Astrocyte (in vitro differentiated cells and primary cell): ENCODE data around the gene ZNF784. TPM values are rescaled to one million over a fixed set of nuclear protein-coding genes. Genes with fewer than 3 reads are reported as not detected.
A peak's percentile ranks its signal among the peaks of the same experiment; 100 is the strongest.

ENCODE experiments used
- DNase-seq: peaks from one replicate; pipeline ENCODE4 v3.0.0-alpha.2; 2010; ENCODE audit warnings: low read depth
- FAIRE-seq: peaks from 2 replicates; lab custom pipeline; 2011; peaks lifted over from hg19 to GRCh38; lab: Jason Lieb, UNC
- H2AFZ ChIP-seq: 2 replicates; pipeline ENCODE4 v1.6.0; 2012; ENCODE audit warnings: low read depth, low read length, inconsistent platforms
- H3K27ac ChIP-seq: 2 replicates; pipeline ENCODE4 v1.5.1; 2011; ENCODE audit warnings: low read depth, low read length, inconsistent platforms
- H3K27me3 ChIP-seq: 2 replicates; pipeline ENCODE4 v1.6.0; 2011; ENCODE audit warnings: low read length, inconsistent platforms; ENCODE audit not compliant: insufficient read depth
- H3K36me3 ChIP-seq: 2 replicates; pipeline ENCODE4 v1.5.1; 2011; ENCODE audit warnings: low read length, inconsistent platforms; ENCODE audit not compliant: insufficient read depth
- H3K4me1 ChIP-seq: 2 replicates; pipeline ENCODE4 v1.5.1; 2011; ENCODE audit warnings: low read length, inconsistent platforms; ENCODE audit not compliant: insufficient read depth
- H3K4me2 ChIP-seq: 2 replicates; pipeline ENCODE4 v1.6.0; 2012; ENCODE audit warnings: low read length, inconsistent platforms
- H3K4me3 ChIP-seq: 2 replicates; pipeline ENCODE4 v1.5.1; 2011; ENCODE audit warnings: low read depth, mild to moderate bottlenecking, low read length, inconsistent platforms; ENCODE audit not compliant: insufficient read depth
- H3K79me2 ChIP-seq: 2 replicates; pipeline ENCODE4 v1.6.0; 2012; ENCODE audit warnings: mild to moderate bottlenecking, low read length, inconsistent platforms; ENCODE audit not compliant: insufficient read depth
- H3K9ac ChIP-seq: 2 replicates; pipeline ENCODE4 v1.6.0; 2012; ENCODE audit warnings: mild to moderate bottlenecking, low read length, inconsistent platforms
- H3K9me3 ChIP-seq: 2 replicates; pipeline ENCODE4 v1.5.1; 2012; ENCODE audit warnings: low read depth, mild to moderate bottlenecking, low read length, inconsistent platforms; ENCODE audit not compliant: insufficient read depth
- H4K20me1 ChIP-seq: 2 replicates; pipeline ENCODE4 v1.6.0; 2012; ENCODE audit warnings: low read length, inconsistent platforms; ENCODE audit not compliant: insufficient read depth
- H3K27ac Mint-ChIP-seq: one replicate; pipeline ENCODE4 v1.8.0; 2021; ENCODE audit warnings: mild to moderate bottlenecking, mixed read lengths; ENCODE audit not compliant: unreplicated experiment
- H3K27me3 Mint-ChIP-seq: one replicate; pipeline ENCODE4 v1.8.0; 2021; ENCODE audit warnings: low read depth, mixed read lengths; ENCODE audit not compliant: unreplicated experiment
- H3K36me3 Mint-ChIP-seq: one replicate; pipeline ENCODE4 v1.8.0; 2021; ENCODE audit warnings: low read depth, mixed read lengths; ENCODE audit not compliant: unreplicated experiment
- H3K4me1 Mint-ChIP-seq: one replicate; pipeline ENCODE4 v1.8.0; 2021; ENCODE audit warnings: low read depth, mixed read lengths; ENCODE audit not compliant: unreplicated experiment
- H3K4me3 Mint-ChIP-seq: one replicate; pipeline ENCODE4 v1.8.0; 2021; ENCODE audit warnings: mild to moderate bottlenecking, moderate library complexity, mixed read lengths; ENCODE audit not compliant: unreplicated experiment
- H3K9me3 Mint-ChIP-seq: one replicate; pipeline ENCODE4 v1.8.0; 2021; ENCODE audit warnings: mild to moderate bottlenecking, mixed read lengths; ENCODE audit not compliant: unreplicated experiment
- CTCF ChIP-seq: IDR thresholded peaks from 2 replicates; pipeline ENCODE4 v1.5.1; 2011; ENCODE audit warnings: low read depth, mild to moderate bottlenecking, inconsistent platforms, low read length, moderate library complexity; ENCODE audit not compliant: insufficient read depth
- EZH2 ChIP-seq: IDR thresholded peaks from 2 replicates; pipeline ENCODE4 v1.6.1; 2012; ENCODE audit warnings: mild to moderate bottlenecking, low read length, inconsistent platforms; ENCODE audit not compliant: insufficient read depth
- total RNA-seq: library from RNA; stranded (reverse); gene quantifications from 2 replicates; pipeline ENCODE4 v1.2.1, GENCODE V29; 2021

Gene ZNF784
- total RNA-seq, 1 donor from 2014 or later = 5.3 TPM

GRCh38 chr19:55605637-55606470 lies 18.5 kb downstream of the ZNF784 start, which contains the start of gene ZNF865:
Gene ZNF865, plus strand, starts transcription at chr19:55605647. Its CDS starts 7,972 bp downstream, at chr19:55613619.
- H3K9me3 ChIP-seq = no peaks in the 10 kb centered on the region
- H3K27ac ChIP-seq = peak within 1 kb of the TSS; percentile 85
- no peaks in the 10 kb centered on the region for H3K27me3 ChIP-seq
- Mint-ChIP-seq H3K36me3 (peaks cover 27% of the 10 kb centered on the region), H3K27ac (peak within 1 kb of the TSS; percentile 99), H3K4me1 (peaks cover 15% of the 10 kb centered on the region), H3K9me3 (peaks cover 4% of the 10 kb centered on the region), H3K27me3 (no peaks in the 10 kb centered on the region), H3K4me3 (peak within 1 kb of the TSS; percentile 98)
- peaks cover 54% of the 10 kb centered on the region for H3K79me2 ChIP-seq
- peak within 1 kb of the TSS; percentile 58 for H2AFZ ChIP-seq
- peaks cover 43% of the 10 kb centered on the region for H4K20me1 ChIP-seq
- peak within 1 kb of the TSS; percentile 93 for H3K4me3 ChIP-seq
- no peak for FAIRE-seq
- H3K4me1 ChIP-seq = peaks cover 14% of the 10 kb centered on the region
- H3K4me2 ChIP-seq = peak within 1 kb of the TSS; percentile 99
- peak; percentile 76 for TF ChIP-seq CTCF
- no peak for TF ChIP-seq EZH2
- peak; percentile 81 for DNase-seq
- peak within 1 kb of the TSS; percentile 93 for H3K9ac ChIP-seq
- H3K36me3 ChIP-seq = peaks cover 6% of the 10 kb centered on the region

GRCh38 chr19:55605207-55605636 lies 19.1 kb downstream of the ZNF784 start:
- H2AFZ ChIP-seq = no peak overlapping the region
- no peak for FAIRE-seq

More at GRCh38 chr19:55605207-55605636, 19.1 kb downstream of the ZNF784 start:
- Mint-ChIP-seq H3K9me3 (peaks cover 2% of the 10 kb centered on the region), H3K36me3 (peaks cover 21% of the 10 kb centered on the region), H3K4me3 (peak overlapping the region; percentile 86), H3K27me3 (no peaks in the 10 kb centered on the region), H3K27ac (peak overlapping the region; percentile 96), H3K4me1 (peaks cover 15% of the 10 kb centered on the region)
- Histone ChIP-seq H3K79me2 (peaks cover 49% of the 10 kb centered on the region), H3K27me3 (no peaks in the 10 kb centered on the region), H3K4me2 (peak overlapping the region; percentile 99), H3K4me3 (peak overlapping the region; percentile 93), H3K9me3 (no peaks in the 10 kb centered on the region), H3K36me3 (peaks cover 6% of the 10 kb centered on the region), H3K27ac (peak overlapping the region; percentile 73), H4K20me1 (peaks cover 36% of the 10 kb centered on the region), H3K9ac (peak overlapping the region; percentile 93), H3K4me1 (peaks cover 14% of the 10 kb centered on the region)
- TF ChIP-seq EZH2 (no peak), CTCF (no peak)
- DNase-seq = peak; percentile 86
